Lung (tissue), 12 donors: ENCODE measurements around the gene SLC26A1. TPM values are rescaled to one million over a fixed set of nuclear protein-coding genes. Genes with fewer than 3 reads are reported as not detected.

Source experiments
- ATAC-seq: fragments of 200-7000 bp; cut with Tn5 transposase; one replicate; pipeline ENCODE4 v1.9.1; 2020; ENCODE audit warnings: moderate number of reproducible peaks; ENCODE audit not compliant: insufficient read depth, low FRiP score
- DNase-seq, 3 donors: peaks; one replicate each; pipeline ENCODE4 v3.0.0-alpha.2; 2013 to 2017
- H3K27ac ChIP-seq, 2 donors: one replicate each; pipeline ENCODE4 v1.5.1; 2013; ENCODE audit warnings: mild to moderate bottlenecking in 2 of 2, moderate library complexity in 2 of 2, control low read depth in 1 of 2, inconsistent platforms in 1 of 2, low read depth in 1 of 2, low read length in 1 of 2
- H3K27me3 ChIP-seq, 3 donors: one replicate each; pipeline ENCODE4 v1.5.1; 2013; ENCODE audit warnings: low read length in 2 of 3; ENCODE audit not compliant: control insufficient read depth in 3 of 3, insufficient read depth in 3 of 3
- H3K36me3 ChIP-seq, 4 donors: one replicate each; pipeline ENCODE4 v1.5.1; 2013; ENCODE audit warnings: low read length in 4 of 4, mild to moderate bottlenecking in 1 of 4, moderate library complexity in 1 of 4; ENCODE audit not compliant: control insufficient read depth in 4 of 4, insufficient read depth in 4 of 4
- H3K4me1 ChIP-seq, 5 donors: one replicate each; pipeline ENCODE4 v1.5.1; 2013; ENCODE audit warnings: low read length in 5 of 5, mild to moderate bottlenecking in 2 of 5, moderate library complexity in 1 of 5; ENCODE audit not compliant: control insufficient read depth in 5 of 5, insufficient read depth in 5 of 5
- H3K4me3 ChIP-seq: one replicate; pipeline ENCODE4 v1.5.1; 2013; ENCODE audit warnings: mild to moderate bottlenecking, control low read depth, moderate library complexity
- H3K9ac ChIP-seq, 2 donors: one replicate each; pipeline ENCODE4 v1.5.1; 2013; ENCODE audit warnings: low read length in 2 of 2, control low read depth in 1 of 2; ENCODE audit not compliant: insufficient read depth in 1 of 2
- H3K9me3 ChIP-seq, 4 donors: one replicate each; pipeline ENCODE4 v1.5.1; 2013; ENCODE audit warnings: low read length in 3 of 4, mild to moderate bottlenecking in 1 of 4, moderate library complexity in 1 of 4; ENCODE audit not compliant: control insufficient read depth in 4 of 4, insufficient read depth in 3 of 4
- CTCF ChIP-seq: IDR thresholded peaks from 2 replicates; pipeline ENCODE4 v1.5.1; 2012; ENCODE audit warnings: mild to moderate bottlenecking; ENCODE audit errors: control extremely low read depth, extremely low read depth
- WGBS, 2 donors: extraction: QIAGEN DNeasy Blood & Tissue Kit; methylation state at CpG; one replicate each; pipeline ENCODE4 v1.1.7; 2013; 5-methylcytosine and 5-hydroxymethylcytosine counted together
- polyA plus RNA-seq, 2 donors: library from polyadenylated mRNA; stranded (reverse); fragments of 200-250 nt; gene quantifications; one replicate each; pipeline ENCODE4 v1.2.1, GENCODE V29; 2013
- total RNA-seq, 2 donors: library from RNA; depleted of rRNA in 1 of 2; stranded (reverse); fragments of >200 nt in 1 of 2; gene quantifications; one replicate each; pipeline ENCODE4 v1.2.1, GENCODE V29; 2014 to 2021
- donor health status: control.
- donor health status: control.
- donor health status: Bipolar disorder and iron deficiency.
- donor health status: healthy.
- donor health status: DM: yes; HTN: yes; CAD: no.

The SLC26A1 gene
- total and polyA plus RNA-seq, 4 donors, result 0.20 to 0.83 (median 0.50) TPM

GRCh38 chr4:1031956-1032795, 39.0 kb upstream of the SLC26A1 start:
- whole genome bisulfite sequencing, 2 donors, result 64 to 69% methylated on average over 33 to 37 of the region's 37 CpGs
- no peak for ATAC-seq
- DNase-seq, result peak in 1 of 3 donors; percentile 43

GRCh38 chr4:1031346-1031745, 38.1 kb upstream of the SLC26A1 start:
- no peak overlapping the region for H3K4me3 ChIP-seq
- no peaks in the 10 kb centered on the region for H3K27me3 ChIP-seq
- ATAC-seq (no peak), DNase-seq (no peak)
- no peak overlapping the region for H3K27ac ChIP-seq
- WGBS, 2 donors, result 81 to 88% methylated on average over 6 to 8 of the region's 8 CpGs
- H3K4me1 ChIP-seq, result peaks cover 0 to 44% (median 3%) of the 10 kb centered on the region in 5 donors
- TF ChIP-seq CTCF, result no peak
- no peaks in the 10 kb centered on the region for H3K36me3 ChIP-seq
- H3K9ac ChIP-seq, result no peak overlapping the region
- H3K9me3 ChIP-seq, result no peaks in the 10 kb centered on the region

More at GRCh38 chr4:1031956-1032795, 39.0 kb upstream of the SLC26A1 start:
- Histone ChIP-seq H3K4me3 (no peak overlapping the region), H3K27me3 (no peaks in the 10 kb centered on the region), H3K27ac (no peak overlapping the region), H3K4me1 (peaks cover 0 to 51% (median 3%) of the 10 kb centered on the region in 5 donors), H3K9me3 (no peaks in the 10 kb centered on the region), H3K9ac (no peak overlapping the region), H3K36me3 (no peaks in the 10 kb centered on the region)
- no peak for TF ChIP-seq CTCF

- no peak for TF ChIP-seq CTCF
- H3K9me3 ChIP-seq, result peaks cover 0 to under 1% (median 0%) of the 10 kb centered on the region in 4 donors
- WGBS, 2 donors, result 66 to 82% methylated on average over 14 to 16 of the region's 16 CpGs
- H3K27ac ChIP-seq, result no peak overlapping the region
- peaks cover 0 to 38% (median 3%) of the 10 kb centered on the region in 5 donors for H3K4me1 ChIP-seq
- H3K4me3 ChIP-seq, result no peak overlapping the region
- DNase-seq (peak in 1 of 3 donors; percentile 18), ATAC-seq (no peak)
- peaks cover 0 to 6% (median 4%) of the 10 kb centered on the region in 4 donors for H3K36me3 ChIP-seq
- H3K27me3 ChIP-seq, result no peaks in the 10 kb centered on the region
- H3K9ac ChIP-seq, result no peak overlapping the region
These were observed 37.4 kb upstream of the SLC26A1 start for GRCh38 chr4:1030559-1030958.
